HG03045 (cell line): ENCODE results near the gene CDK17.
"Not testable (repeated sequence)": the region's sequence is repeated elsewhere in the genome, so short reads cannot be mapped to it uniquely, and the experiment has no call there.

Experiments
- ATAC-seq: cut with Tn5 transposase; IDR thresholded peaks from one replicate; pipeline ENCODE4 v1.9.1; 2021; ENCODE audit warnings: mild to moderate bottlenecking, moderate library complexity; ENCODE audit not compliant: unreplicated experiment

CDK17 gene

GRCh38 chr12:96359328-96359727 is 40.9 kb downstream of the CDK17 start:
- ATAC-seq = no peak

- no peak for ATAC-seq
Measured at GRCh38 chr12:96356831-96357230, 43.4 kb downstream of the CDK17 start.

- ATAC-seq = no peak
Measured at GRCh38 chr12:96354844-96355534, 45.2 kb downstream of the CDK17 start.

GRCh38 chr12:96354326-96354725 is 45.9 kb downstream of the CDK17 start:
- no peak for ATAC-seq

- no peak for ATAC-seq
Measured at GRCh38 chr12:96352161-96352835, 47.9 kb downstream of the CDK17 start.

- no peak for ATAC-seq
Measured at GRCh38 chr12:96350982-96351381, 49.3 kb downstream of the CDK17 start.

DNA sequence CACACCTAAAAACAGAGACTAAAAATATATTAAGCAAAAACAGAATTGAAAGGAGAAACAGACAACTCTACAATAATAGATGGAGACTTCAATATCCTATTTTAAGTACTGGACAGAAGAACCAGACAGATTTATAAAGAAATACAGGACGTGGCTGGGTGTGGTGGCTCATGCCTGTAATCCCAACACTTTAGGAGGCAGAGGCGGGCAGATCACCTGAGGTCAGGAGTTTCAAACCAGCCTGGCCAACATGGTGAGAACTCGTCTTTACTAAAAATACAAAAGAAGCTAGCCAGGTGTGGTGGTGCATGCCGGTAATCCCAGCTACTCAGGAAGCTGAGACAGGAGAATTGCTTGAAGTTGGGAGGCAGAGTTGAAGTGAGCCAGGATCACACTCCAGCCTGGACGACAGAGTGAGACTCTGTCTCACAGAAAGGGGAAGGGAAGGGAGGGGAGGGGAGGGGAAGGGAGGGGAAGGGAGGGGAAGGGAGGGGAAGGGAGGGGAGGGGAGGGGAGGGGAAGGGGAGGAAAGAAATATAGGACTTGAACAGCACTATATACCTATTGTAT is 53.0 kb downstream of the CDK17 start:
- no peak for ATAC-seq

GRCh38 chr12:96346716-96347115 is 53.5 kb downstream of the CDK17 start:
- ATAC-seq = not testable (repeated sequence)

- ATAC-seq = no peak
Measured at GRCh38 chr12:96344124-96344695, 56.0 kb downstream of the CDK17 start.

DNA sequence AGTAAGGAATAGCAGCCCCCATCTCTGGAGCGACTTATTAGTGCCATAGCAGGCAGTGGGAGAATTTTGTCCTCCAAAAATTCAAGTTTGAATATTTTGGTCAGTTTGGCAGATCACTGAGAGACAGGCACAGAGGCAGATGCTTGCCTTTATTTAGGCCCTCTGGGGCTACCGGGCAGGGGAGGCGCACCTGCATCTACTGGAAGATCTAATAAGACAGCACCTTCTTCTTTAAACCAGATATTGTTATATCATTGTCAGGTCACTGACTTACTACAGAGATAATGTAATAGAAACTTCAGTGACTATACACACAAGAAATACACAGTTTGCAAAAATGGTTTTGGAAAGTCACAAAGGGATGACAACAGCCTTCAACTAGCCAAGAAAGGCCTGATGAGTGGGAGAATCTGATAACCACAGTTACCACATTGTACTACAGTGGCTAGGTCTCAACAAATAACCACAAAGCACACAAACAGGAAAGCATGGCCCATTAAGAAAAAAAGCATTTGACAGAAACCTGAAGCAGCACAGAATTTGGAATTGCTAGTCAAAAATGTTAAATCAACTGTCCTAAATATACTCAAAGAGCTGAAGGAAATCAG is 56.8 kb downstream of the CDK17 start:
- ATAC-seq = peak; percentile 73

GRCh38 chr12:96339666-96340065 is 60.6 kb downstream of the CDK17 start:
- not testable (repeated sequence) for ATAC-seq

- no peak for ATAC-seq
Measured at GRCh38 chr12:96338852-96339471, 61.3 kb downstream of the CDK17 start.

DNA sequence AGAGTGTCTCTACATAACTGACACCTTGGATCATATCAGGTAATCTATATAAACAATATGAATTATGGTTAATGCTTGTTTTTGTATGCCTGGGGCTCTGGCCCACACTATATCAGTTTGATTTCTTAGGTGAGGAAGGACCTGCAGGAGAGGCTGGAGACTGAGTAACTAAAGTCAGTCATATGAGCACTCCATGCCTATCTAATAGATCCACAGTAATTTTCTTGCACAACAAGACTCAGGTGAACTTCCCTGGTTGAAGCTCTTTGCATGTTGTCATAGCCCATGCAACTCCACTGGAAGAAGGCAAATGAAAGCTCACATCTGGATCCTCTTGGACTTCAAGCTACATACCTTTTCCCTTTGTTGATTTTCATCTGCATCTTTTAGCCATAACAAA is 62.3 kb downstream of the CDK17 start:
- no peak for ATAC-seq

- ATAC-seq = no peak
Measured at GRCh38 chr12:96336489-96336888, 63.8 kb downstream of the CDK17 start.

DNA sequence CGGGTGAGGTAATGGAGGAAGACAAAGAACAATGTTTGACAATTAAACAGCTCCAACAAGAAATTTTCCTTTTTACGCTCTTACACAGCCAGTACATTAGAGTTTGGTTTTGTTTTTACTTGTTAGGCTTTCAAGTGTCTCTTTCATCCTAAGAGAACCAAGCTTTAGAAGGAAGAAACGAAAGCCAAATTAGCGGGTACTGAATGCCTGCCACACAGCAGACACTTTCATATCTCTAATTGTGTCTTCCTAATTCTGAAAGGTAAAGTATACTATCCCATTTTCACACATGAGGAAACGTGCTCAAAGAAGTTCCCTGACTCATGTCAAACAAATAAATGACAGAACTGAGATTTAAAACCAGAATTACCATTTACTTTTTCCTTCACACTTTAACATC is 65.0 kb downstream of the CDK17 start:
- ATAC-seq = peak; percentile 77

GRCh38 chr12:96334502-96334901 is 65.7 kb downstream of the CDK17 start:
- ATAC-seq = no peak

DNA sequence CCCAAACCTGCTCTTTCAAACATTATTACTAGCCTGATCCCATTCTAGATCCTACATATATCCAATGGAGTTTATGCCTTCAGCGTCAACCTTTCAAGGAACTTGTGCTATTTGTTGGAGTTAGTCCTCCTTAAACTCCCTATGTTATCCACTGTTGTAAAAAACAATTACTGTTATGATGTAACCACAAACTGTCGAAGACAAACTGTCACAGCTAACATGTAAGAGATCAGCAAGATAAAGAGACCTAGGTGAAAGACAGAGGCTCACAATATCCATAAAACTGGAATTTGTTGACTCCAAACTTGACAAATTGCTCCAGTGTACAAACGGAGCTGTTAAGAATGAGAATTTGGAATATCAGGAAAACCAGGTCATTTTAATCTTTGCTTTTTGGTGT is 70.7 kb downstream of the CDK17 start:
- ATAC-seq = no peak

DNA sequence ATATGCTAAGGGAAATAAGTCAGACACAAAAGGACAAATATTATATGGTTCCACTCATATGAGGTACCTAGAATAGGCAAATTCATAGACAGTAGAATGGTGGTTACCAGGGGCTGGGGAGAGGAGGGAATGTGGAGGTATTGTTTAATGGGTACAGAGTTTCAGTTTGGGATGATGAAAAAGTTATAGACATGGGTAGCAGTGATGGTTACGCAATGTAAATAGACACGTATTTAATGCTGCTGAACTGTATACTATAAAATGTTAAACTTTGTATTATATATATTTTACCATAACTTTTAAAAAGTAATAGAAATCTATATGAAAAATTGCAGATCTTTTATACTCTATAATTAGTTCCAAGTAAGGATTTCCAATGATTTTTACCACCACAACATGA is 71.2 kb downstream of the CDK17 start:
- ATAC-seq = no peak

GRCh38 chr12:96327889-96328288 is 72.3 kb downstream of the CDK17 start:
- peak; percentile 39 for ATAC-seq

DNA sequence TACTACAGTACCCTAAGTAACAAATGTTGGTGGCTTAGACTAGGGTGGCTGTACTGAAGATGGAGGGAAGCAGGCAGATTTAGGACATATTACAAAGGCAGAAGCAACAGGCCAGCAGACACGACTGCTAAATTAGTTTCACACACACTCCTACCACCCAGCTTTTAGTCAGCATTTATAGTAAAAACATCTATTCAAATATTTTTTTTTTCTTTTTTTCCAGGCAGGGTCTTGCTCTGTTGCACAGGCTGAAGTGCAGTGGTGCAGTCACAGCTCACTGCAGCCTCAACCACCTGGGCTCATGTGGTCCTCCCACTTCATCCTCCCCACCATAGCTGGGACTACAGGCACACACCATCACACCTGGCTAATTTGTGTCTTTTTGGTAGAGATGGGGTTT is 72.9 kb downstream of the CDK17 start:
- ATAC-seq = peak; percentile 79

DNA sequence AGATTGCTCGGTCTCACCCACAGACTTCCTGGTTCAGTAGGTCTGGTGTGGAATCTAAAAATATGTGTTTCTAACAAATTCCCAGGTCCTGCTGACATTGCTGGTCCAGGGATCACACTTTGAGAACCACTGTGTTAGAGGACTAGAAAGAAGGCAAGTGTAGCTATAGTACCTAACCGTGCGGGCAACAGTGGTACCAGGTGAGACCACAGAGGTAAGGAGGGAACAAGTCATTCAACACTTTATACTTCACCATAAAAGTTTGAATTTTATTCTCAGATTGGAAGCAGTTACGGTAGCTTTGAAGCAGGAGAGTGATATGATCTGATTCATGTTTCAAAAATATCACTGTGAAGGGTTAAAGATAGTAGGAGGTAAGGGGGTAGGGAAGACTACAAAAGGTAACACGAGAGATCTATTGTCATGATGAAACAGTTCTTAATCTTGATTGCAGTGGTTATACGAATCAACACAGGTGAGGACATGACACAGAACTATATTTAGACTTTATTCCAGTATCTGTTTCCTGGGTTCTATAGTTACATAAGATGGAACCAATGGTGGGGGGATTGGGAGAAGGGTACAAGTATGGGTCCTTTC is 73.5 kb downstream of the CDK17 start:
- no peak for ATAC-seq
